Stimulated activated CD8-positive, alpha-beta memory T cell treated with anti-CD3 and anti-CD28 coated beads, Interleukin-2, amount 100 ng/mL, for 48 hours (primary cell): ENCODE results near the gene ACAD10.

Source experiments
- DNase-seq, 2 donors: peaks; one replicate each; pipeline ENCODE4 v3.0.0-alpha.2; 2020; ENCODE audit warnings: low read depth in 2 of 2

ACAD10 gene

DNA sequence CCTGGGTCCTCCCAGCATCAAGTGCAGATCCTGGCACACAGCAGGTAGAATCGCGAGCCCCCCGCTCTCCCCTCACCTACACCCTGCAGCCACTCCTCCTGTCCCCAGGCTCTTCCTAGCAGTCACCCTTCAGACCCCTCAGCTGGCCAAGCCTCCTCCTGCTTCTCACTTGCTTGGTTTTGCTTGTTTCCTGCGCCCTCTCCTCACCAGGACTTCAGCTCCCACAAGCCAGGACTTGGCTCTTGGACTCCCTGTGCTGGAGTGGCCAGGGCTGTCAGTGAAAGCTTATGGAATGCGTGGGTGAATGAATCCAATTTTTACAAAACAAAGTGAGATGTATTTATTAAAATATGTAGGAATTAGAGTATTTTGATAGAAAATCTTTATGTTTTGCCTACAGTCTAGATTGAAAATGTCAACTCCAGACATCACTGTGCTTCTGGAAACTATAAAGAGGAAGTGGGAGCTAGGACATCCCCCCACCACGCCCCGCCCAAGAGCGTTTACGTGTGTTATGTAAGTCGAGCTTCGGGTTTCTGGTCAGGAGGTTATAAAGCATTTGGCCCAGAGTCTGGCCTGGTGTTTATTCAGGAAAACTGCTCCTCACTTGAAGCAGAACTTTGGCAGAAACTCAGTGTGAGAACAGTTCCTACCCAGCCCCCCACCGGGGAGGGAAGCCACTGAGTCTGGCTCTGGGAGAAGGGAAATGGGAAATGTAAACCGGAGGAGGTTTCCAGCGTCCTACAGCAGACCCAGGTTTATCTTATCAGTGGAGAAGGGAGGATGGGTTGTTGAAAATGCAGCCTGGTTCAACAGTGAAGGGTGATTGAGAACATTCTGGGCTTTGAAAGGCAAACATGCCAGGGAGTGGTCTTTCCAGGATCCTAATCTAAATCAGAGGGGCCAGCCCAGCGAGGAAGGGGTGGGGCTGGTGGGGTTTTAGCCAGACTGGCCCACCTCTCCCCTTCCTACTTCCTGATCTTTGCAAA is 89.6 kb downstream of the ACAD10 start:
- no peak for DNase-seq

DNA sequence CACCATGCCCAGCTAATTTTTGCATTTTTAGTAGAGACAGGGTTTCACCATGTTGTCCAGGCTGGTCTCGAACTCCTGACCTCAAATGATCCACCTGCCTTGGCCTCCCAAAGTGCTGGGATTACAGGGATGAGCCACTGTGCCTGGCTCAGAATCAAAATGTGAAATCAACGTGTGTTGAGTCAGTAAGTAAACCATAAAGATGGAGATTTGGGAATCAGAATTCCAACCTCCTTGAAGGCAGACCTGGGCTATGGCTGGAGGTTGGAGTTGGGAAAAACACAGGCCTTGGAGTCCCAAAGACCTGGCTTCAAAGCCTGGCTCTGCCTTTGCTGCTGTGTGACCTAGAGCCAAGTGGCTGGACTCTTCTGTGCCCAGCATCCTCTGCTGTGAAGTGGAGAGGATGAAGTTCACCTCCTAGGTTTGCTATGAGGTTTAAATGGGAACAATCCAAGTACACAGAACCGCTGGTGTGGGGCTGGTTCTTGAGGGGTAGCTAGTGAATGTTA is 91.0 kb downstream of the ACAD10 start:
- no peak for DNase-seq

DNA sequence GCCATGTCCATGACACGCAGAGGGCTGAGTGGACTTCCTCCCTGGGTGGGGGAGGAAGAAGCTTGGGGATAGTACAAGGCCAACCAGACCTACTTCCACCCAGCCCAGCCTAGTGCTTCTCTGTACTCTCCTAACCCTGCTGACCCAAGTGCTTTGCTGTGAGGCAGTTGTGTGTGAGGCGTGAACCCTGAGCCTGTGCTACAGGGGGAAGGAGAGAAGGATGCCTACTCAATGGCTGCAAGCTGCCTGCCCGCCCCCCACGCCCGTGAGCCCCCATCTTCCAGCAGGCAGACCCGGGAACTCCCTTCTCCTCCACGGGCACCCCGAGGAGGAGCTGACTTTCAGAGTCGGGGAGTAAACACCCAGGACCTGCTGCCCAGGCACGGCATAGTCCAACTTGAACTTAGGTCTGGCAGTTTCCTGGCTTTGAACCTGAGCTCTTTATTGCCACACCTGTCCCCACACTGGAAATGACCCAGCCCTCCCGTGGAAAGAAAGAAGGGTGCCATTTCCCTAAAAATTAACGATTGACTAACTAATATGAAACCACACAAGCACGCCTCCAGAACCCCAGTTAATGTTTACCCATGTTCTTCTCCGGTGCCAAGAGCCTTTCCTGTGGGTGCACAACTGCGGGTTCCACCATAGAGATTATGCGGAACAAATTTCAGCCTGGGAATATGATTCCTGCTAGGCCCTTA is 91.6 kb downstream of the ACAD10 start:
- no peak for DNase-seq

DNA sequence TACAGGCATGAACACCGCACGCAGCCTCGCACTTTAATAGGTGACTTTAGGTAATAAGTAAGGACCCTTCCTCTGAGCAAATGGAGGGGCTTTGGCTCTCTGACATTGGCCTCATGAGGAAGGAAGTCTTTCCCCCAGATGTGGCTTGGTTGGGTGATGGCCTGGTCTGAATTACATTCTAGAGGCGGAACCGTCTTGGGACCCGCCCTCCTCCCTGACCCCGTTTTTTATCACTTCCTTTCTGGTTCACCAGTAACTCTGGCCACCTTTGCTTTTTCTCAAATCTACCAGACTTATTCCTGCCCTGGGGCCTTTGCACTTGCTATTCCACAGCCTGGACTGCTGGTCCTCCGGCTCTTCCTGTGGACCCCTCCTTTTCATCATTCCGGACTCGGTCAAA is 94.3 kb downstream of the ACAD10 start:
- DNase-seq, result no peak

DNA sequence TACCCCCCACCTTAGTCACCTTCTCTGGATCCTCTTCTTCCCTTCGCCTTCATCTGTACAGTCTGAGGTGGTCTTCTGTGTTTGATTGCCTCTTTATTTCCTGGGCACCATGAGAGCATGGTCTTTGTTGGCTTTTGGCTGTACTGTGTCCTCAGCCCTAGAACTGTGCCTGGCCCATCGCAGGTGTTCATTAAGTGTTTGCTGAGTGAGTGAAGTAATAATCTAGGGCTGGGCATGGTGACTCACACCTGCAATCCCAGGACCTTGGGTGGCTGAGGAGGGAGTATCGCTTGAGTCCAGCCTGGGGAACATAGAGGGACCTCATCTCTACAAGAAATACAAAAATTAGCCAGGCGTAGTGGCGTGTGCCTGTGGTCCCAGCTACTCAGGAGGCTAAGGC is 94.8 kb downstream of the ACAD10 start:
- DNase-seq, result no peak

DNA sequence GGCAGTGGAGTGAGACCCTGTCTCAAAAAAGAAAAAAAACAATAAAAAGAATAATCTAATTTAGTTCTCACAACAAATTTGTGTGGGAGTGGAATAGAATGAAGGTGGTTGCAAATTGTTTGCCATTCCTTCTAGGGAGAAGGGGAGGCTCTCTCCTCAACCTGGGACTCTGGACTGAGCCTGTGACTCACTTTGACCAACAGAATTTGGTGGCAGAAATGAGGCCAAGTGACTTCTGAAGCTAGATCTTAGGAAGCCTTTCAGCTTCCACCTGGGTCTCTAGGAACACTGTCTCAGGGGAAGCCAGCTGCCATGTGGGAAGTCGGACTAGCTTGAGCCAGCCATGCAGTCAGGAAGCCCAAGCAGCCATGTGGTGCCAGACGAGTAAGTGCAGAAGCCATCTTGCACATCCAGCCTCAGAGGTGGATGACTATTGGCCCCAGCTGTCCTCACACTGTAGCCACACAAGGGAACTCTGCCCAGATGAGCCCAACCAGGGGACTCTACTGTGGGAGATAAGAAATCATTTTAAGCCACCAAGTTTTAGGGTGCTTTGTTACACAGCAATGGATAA is 95.3 kb downstream of the ACAD10 start:
- DNase-seq, result no peak

DNA sequence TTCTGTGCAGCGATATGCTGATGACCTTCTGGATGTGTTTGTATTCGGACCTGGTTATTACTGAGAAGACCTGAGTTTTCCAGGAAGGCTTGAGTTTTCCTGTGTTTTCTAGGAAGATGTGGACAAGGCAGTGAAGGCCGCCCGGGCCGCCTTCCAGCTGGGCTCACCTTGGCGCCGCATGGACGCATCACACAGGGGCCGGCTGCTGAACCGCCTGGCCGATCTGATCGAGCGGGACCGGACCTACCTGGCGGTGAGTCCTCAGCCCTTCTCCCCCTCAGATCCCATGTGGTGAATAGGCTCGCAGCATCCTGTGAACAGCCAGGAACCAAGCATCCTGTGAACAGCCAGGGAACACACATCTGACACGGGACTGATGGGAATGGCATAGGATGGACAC is 97.2 kb downstream of the ACAD10 start:
- DNase-seq, result no peak

DNA sequence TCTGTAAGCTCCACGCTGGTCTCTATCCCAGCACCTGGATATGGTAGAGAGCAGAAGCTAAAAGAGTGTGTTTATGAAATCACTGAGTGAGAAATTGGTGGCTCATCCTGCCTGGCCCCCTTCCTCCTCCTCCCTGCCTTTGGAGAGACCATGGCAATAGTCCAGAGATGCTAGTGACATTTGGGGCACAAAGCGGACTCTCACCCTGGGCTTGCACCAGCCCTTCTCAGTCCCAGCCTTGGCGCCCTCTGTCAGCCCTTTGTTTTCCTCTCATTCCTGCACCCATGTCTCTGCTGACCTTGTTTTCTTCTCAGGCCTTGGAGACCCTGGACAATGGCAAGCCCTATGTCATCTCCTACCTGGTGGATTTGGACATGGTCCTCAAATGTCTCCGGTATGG is 99.1 kb downstream of the ACAD10 start:
- no peak for DNase-seq

DNA sequence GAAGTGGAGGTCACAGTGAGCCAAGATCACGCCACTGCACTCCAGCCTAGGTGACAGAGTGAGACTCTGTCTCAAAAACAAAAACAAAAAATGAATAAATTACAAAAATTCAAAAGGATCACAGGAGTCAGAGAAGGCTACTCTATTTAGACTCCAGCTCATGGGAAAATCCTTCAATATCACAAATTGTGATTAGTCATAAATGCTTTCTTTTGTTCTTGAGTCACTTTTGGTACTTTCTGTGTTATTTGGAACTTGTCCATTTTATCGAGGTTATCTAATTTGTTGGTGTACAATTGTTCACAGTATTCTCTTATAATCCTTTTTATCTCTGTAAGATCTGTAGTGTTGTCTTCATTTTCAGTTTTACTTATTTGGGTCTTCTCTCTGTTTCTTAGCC is 99.8 kb downstream of the ACAD10 start:
- DNase-seq, result no peak

DNA sequence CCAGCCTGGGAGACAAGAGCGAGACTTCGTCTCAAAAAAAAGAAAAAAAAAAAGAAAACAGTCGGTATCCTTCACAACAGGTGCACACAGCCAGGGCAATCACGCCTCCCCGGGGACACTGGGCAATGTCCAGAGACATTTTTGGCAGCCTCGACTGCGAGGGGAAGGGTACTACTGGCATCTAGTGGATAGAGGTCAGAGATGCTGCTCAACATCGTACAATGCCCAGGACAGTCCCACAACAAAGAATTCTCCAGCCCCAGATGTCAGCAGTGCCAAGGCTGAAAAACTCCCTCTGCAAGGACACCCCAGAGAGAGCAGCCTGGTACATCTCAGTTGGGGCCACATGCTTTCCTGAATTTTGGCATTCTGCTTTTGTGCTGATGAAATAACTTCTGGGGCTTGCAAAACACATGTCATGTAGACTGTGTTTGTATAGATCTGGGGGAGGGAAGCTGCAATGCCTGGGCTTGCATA is 102.4 kb downstream of the ACAD10 start:
- DNase-seq, result no peak

DNA sequence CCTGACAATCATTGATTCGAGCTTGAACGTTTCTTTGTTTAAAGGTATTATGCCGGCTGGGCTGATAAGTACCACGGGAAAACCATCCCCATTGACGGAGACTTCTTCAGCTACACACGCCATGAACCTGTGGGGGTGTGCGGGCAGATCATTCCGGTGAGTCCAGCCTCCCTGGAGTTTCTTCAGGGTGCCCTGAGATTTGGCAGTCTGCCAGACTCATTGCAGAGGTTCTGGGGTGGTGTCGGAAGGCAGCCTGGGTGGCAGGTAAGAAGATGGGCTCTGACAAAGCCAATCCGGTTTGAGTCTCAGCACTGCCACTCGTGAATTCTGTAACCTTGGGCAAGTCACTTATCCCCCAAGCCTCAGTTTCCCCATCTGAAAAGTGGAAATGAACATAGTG is 103.9 kb downstream of the ACAD10 start:
- DNase-seq, result no peak

DNA sequence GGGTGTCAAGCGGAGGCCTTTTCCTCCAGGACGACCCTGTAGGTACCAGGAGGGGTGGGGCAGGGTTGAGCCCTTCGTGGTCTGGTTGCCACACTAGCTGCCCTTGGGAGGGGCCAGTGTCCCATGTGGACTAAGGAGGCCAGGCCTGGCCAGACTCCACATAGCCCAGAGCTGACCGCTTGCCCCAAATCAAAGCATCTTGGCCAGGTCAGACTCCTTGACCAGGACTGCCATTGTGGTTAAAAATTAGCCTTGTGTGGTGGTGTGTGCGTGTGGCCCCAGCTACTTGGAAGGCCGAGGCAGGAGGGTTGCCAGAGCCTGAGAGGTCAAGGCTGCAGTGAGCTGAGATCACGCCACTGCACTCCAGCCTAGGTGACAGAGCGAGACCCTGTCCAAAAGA is 105.7 kb downstream of the ACAD10 start:
- no peak for DNase-seq

DNA sequence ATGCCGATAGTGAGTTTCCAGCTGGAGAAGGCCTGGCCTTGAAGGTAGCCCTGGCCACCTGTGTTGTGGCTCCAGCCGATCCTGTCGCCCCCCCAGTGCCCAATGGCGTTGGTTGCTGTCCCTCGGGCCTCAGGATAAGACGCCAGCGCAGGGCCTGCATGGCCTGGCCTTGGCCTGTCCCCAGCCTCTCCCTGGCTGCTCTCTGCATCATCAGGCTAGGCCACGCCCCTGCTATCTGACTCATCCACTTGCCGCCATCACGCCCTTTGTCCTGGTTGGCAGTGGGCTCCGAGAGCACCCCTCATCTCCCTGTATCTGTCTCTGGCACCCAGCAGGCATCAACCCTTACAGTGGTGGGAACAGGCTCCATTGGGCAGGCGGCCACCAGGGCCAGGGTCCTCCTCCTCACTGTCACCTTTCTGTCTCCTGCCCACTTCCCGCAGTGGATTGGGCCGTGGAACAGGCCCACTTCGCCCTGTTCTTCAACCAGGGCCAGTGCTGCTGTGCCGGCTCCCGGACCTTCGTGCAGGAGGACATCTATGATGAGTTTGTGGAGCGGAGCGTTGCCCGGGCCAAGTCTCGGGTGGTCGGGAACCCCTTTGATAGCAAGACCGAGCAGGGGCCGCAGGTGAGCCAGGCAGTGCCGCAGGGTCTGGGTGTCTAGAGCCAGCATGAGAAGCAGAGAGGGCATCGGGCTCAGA is 106.5 kb downstream of the ACAD10 start:
- DNase-seq, result no peak

DNA sequence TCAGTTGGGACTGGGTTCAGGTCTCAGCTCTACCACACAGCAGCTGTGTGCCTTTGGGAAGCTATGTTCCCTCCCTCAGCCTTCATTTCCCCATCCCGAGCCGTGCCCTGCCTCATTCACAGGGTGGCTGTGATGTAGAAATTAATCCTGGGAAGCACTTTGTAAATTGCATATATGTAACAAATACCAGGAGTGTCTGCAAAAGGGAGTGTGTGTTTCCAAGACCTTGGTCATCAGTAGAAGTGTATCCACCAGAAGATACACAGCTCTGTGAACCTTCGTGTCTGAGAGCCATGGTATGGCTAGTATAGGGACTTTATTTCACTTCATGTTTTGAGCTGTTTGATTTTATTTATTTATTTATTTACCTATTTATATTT is 107.0 kb downstream of the ACAD10 start:
- no peak for DNase-seq

DNA sequence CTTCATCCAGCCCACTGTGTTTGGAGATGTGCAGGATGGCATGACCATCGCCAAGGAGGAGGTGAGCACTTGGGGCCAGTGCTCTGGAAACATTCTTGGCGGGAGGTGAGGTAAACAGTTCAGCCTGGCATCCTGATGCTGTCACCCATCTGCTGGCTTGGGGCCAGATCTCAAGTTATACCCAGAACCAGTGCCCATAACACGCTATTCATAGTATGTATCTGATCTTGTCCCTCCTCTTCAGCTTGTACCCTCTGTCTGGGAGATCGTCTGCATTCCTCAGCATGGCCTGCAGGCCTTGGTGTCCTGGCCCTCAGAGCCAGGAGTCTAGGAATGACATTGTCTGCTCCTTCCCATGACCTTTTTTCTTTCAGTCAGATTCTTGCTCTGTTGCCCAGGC is 112.3 kb downstream of the ACAD10 start:
- DNase-seq, result no peak

DNA sequence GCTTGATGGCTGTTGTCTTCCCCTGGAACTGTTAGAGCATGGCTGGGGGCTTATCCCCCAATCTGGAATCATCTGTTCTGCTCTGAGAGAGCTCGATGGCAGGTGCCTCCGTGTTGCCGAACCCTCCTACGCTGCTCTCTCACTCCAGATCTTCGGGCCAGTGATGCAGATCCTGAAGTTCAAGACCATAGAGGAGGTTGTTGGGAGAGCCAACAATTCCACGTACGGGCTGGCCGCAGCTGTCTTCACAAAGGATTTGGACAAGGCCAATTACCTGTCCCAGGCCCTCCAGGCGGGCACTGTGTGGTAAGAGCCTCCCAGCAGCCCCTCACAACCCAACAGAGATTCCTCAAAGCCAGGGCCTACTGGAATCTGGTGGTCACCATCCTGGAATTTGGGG is 113.9 kb downstream of the ACAD10 start:
- DNase-seq, result no peak

DNA sequence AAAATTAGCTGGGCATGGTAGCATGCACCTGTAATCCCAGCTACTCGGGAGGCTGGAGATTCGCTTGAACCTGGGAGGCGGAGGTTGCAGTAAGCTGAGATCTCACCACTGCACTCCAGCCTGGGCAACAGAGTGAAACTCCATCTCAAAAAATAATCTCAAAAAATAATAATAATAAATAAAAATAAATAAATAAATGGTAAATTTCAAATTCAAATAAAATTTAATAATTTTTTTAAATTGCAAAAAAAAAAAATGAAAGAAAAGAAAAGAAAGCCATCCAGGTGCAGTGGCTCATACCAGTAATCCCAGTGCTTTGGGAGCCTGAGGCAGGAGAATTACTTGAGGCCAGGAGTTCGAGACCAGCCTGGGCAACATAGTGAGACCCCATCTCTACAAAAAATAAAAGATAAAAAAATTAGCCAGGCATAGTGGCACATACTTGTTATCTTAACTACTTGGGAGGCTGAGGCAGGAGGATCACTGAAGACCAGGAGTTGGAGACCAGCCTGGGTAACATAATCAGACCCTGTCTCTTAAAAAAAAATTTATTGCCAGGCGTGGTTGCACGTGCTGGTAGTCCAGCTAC is 117.3 kb downstream of the ACAD10 start:
- DNase-seq, result no peak

DNA sequence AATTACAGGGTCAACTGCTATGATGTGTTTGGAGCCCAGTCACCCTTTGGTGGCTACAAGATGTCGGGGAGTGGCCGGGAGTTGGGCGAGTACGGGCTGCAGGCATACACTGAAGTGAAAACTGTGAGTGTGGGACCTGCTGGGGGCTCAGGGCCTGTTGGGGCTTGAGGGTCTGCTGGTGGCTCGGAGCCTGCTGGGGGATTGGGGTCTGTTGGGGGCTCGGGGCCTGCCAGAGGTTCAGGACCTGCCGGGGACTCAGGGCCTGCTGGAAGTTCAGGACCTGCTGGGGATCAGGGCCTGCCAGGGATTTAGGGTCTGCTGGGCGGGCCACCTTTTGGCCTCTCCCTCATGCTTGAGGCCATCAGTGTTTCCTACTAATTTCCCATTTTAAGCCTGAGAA is 118.0 kb downstream of the ACAD10 start:
- no peak for DNase-seq

DNA sequence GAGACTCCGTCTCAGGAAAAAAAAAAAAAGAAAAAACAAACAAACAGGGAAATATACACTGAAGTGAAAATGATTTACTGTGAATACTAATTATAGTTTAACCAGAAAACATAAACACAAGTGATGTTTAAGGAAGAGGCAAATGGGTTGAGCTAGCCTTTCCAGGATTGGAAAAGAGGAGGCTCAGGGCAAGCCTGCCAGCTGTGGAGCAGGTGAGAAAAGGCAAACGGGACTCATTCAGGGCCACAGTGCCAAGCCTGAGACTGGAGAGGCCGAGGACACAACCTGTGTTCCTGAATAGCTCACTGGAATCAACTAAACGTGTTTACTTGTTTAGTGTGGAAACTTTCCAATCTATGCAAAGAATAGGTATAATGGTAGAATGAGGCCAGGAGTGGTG is 120.5 kb downstream of the ACAD10 start:
- no peak for DNase-seq
